HG03025 (cell line): Measurements from ENCODE around the gene RABL6.
"Not testable (repeated sequence)": the region's sequence is repeated elsewhere in the genome, so short reads cannot be mapped to it uniquely, and the experiment has no call there.

Experiments
- ATAC-seq: cut with Tn5 transposase; IDR thresholded peaks from one replicate; pipeline ENCODE4 v1.9.1; 2021; ENCODE audit warnings: mild to moderate bottlenecking, moderate library complexity; ENCODE audit not compliant: unreplicated experiment, low FRiP score

RABL6 gene

GRCh38 chr9:136794281-136794999, 13.3 kb upstream of the RABL6 start:
- ATAC-seq: no peak

DNA sequence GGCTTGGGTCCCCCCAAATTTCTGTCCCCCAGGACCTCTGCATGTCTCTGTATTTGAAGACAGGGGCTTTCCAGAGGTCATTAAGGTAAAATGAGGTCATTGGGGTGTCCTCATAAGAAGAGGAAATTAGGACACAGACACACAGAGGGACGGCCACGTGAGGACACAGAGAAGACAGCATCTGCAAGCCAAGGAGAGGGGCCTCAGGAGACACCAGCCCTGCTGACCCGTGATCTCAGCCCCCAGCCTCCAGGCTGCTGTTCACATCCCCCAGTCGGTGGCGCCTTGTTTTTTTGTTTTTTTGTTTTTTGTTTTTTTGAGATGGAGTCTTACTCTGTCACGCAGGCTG, 12.8 kb upstream of the RABL6 start:
- no peak for ATAC-seq

DNA sequence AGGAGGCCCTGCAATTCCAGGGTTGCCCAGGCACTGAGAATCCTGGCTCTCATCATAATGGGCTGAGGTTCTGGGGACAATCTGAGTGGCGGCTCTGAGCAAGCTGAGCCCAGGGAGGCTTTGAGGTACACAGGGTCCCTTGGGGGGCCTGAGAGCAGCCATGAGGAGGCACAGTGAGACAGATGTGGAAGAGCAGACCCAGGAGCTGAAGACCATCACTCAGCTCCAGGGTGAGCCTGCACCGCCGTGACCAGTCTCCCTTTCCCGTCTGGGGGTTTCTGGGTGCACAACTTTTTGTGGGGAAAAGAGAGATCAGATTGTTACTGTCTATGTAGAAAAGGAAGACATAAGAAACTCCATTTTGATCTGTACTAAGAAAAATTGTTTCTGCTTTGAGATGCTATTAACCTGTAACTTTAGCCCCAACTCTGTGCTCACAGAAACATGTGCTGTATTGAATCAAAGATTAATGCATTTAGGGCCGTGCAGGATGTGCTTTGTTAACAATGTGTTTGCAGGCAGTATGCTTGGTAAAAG, 11.4 kb upstream of the RABL6 start, which contains the start of gene CCDC183:
Gene CCDC183 (plus strand): TSS at position 101 of the 537 bp plus-strand sequence. CDS start 60 bp downstream, at position 161.
- no peak for ATAC-seq

DNA sequence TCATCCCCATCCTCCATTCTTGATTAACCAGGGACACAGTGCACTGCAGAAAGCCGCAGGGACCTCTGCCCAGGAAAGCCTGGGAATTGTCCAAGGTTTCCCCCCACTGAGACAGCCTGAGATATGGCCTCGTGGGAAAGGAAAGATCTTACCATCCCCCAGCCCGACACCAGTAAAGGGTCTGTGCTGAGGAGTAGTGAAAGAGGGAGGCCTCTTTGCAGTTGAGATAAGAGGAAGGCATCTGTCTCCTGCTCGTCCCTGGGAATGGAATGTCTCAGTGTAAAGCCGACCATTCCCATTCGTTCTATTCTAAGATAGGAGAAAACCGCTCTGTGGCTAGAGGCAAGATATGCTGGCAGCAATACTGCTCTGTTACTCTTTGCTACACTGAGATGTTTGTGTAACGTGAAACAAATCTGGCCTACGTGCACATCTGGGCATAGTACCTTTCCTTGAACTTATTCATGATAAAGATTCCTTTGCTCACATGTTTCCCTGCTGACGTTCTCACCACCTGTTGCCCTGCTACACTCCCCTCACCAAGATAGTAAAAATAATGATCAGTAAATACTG, 10.9 kb upstream of the RABL6 start:
- not testable (repeated sequence) for ATAC-seq

GRCh38 chr9:136798708-136799078, 9.1 kb upstream of the RABL6 start:
- ATAC-seq: no peak

GRCh38 chr9:136799079-136799853, 8.5 kb upstream of the RABL6 start:
- no peak for ATAC-seq

- ATAC-seq: no peak
These were observed 7.7 kb upstream of the RABL6 start for GRCh38 chr9:136799854-136800657.

DNA sequence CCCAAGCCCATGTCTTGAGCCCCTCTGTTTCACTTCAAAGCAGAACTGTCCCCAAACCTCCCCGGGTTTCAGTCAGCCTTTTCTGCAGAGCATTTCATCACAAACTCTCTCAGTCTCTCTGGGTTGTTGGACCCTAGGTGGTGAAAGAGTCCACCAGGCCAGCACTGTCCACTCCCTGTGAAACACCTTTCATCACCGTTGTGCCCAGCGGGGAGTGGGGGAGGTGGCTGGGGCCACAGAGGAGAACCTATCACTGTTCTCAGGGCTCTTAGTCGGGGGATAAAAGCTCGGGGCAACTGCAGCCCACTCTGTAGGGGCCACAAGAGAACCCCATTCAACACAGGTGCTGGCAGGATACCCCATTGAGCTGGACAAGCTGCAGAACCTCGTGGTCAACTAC, 5.4 kb upstream of the RABL6 start:
- no peak for ATAC-seq

GRCh38 chr9:136803009-136803550, 4.7 kb upstream of the RABL6 start:
- not testable (repeated sequence) for ATAC-seq

DNA sequence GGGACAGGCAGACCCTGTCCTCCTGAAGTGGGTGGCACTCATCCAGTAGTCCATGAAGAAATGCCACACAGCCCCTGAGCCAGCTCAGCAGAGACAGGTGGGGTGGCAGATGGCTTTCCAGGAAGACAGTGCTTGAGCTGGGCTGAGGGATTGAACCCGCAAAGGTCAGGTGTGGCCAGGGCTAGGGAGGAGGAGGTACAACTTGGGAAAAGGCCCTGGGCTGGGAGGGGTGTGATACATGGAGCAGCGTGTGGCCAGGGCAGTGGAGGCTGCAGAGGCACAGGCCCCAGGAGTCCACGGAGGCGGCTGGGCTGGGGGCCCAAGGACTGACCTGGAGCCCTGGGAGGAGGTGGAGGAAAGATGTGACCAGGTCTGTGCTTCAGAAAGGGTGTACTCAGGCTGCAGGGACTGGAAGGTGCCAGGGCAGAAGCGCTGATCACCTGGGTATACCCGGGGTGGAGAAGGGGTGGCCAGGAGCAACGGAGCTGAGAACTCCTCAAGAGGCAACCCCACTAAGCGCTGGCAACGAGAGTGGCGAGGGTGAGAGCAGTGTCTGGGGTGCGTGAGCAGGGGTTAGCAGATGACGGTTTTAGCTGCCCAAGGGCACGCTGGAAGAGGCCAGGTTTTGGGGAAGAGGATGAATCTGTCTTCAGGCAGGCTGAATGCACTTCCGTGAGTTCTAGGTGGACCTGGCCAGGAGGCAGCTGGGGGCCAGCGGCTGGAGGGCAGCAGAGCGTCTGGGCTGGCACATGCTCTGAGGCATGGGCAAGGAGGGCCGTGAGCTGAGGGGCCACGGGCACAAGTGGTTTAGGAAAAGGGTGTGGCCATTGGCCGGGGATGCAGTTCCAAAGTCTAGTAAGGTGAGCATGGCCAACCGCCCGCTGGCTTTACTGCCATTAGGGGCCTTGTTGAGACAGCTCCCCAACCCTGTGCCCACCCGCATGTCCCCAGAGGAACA, 3.9 kb upstream of the RABL6 start:
- no peak for ATAC-seq

- no peak for ATAC-seq
These were observed 3.1 kb upstream of the RABL6 start for GRCh38 chr9:136804509-136805206.

- no peak for ATAC-seq
These were observed 2.5 kb upstream of the RABL6 start for GRCh38 chr9:136805207-136805740.

DNA sequence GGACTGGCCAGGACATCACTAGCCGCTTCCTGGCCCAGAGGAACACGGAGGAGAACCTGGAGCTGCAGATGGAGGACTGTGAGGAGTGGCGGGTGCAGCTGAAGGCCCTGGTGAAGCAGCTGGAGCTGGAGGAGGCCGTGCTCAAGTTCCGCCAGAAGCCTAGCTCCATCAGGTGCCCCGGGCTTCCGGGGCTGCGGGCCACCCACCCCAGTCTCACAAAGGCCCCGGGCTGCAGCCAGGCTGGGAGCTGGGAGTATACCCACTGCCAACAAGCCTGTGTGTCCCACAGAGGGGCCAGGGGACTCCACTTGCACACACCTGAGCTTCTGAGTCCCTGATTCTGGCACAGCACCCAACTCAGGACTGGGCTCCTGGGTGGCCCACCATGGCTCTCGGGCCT, 1.7 kb upstream of the RABL6 start:
- no peak for ATAC-seq

- no peak for ATAC-seq
These were observed 1.0 kb upstream of the RABL6 start for GRCh38 chr9:136806631-136807201.

DNA sequence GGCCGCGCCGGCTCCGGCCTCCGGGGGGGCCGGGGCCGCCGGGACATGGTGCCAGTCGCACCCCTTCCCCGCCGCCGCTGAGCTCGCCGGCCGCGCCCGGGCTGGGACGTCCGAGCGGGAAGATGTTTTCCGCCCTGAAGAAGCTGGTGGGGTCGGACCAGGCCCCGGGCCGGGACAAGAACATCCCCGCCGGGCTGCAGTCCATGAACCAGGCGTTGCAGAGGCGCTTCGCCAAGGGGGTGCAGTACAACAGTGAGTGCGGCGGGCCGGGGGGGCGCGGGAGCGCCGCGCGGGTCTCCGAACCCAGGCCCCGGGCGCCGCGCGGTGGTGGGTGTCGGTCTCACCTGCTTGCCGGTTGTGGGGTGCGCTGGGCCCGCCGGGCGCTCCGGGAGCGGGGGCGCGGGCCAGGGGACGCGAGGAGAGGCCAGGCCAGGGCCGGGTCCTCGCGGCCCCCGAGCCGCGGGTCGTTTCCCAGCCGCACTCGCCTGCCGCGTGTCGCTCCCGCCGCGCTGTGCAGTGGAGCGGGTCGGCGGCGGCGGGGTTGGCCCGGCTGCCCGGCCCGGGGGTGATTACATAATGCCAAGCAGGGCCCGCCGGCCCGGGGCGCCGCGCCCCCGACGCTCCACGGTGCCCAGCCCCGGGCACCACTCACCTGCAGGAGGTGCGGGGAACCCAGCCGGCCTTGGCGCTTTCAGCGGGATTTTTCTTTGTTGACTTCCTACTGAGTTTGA, 492 bp downstream of the RABL6 start:
- ATAC-seq: peak; percentile 31

DNA sequence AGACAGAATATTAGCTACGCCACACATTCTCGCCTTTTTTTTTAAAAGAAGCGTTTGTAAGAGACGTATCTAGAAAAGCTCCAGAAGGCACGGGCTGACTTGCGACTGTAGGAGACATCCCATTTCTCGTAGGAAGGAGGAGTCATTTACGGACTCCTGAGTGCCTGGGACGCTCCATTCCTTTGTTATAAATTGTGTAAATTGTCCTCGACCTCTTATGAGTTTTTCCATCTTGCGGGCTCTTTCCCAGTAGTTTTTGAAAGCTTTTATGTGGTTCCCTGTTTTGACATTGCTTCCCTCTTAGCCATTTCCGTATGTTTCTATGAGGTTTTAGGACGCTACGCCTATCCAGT, 1.0 kb downstream of the RABL6 start:
- ATAC-seq: no peak

- no peak for ATAC-seq
These were observed 7.1 kb downstream of the RABL6 start for GRCh38 chr9:136814725-136815421.
